GM19397 (cell line): ENCODE measurements around the gene RBM23.

Source experiments
- ATAC-seq: cut with Tn5 transposase; IDR thresholded peaks from one replicate; pipeline ENCODE4 v1.9.1; 2021; ENCODE audit warnings: mild to moderate bottlenecking, moderate library complexity; ENCODE audit not compliant: unreplicated experiment

The RBM23 gene

GRCh38 chr14:22845821-22846625, 72.9 kb downstream of the RBM23 start:
- no peak for ATAC-seq

GRCh38 chr14:22845103-22845394, 73.9 kb downstream of the RBM23 start:
- ATAC-seq, result no peak

GRCh38 chr14:22844221-22845102, 74.5 kb downstream of the RBM23 start:
- no peak for ATAC-seq
